ENCODE measurements around the gene TMEM37.

Gene TMEM37

GRCh38 chr2:119461811-119462210 lies 30.2 kb downstream of the TMEM37 start:
- DNase-seq, result no peak

- DNase-seq, result no peak
Observed at GRCh38 chr2:119462574-119462973, 30.9 kb downstream of the TMEM37 start.

- no peak for DNase-seq
Observed at GRCh38 chr2:119463136-119463535, 31.5 kb downstream of the TMEM37 start.

DNA sequence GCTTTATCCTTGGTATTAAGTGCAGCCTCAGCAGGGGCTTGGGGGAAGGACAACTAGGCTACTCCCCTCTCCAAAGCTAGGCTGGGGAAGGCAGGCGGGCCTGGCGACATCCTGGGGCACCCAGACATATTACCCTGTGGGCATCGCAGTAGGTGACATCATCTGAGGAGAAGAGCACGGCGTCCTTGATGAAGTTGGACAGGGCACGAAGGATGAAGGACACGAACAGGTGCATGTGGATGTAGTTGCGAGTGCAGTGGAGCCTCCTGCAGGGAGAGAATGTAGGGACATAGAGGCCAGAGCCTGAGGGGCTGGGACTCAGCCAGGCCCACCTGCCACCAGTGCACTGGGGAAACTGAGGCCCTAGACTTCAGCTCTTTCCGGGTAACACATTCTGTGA lies 32.3 kb downstream of the TMEM37 start:
- no peak for DNase-seq

- no peak for DNase-seq
Observed at GRCh38 chr2:119464981-119465380, 33.3 kb downstream of the TMEM37 start.

DNA sequence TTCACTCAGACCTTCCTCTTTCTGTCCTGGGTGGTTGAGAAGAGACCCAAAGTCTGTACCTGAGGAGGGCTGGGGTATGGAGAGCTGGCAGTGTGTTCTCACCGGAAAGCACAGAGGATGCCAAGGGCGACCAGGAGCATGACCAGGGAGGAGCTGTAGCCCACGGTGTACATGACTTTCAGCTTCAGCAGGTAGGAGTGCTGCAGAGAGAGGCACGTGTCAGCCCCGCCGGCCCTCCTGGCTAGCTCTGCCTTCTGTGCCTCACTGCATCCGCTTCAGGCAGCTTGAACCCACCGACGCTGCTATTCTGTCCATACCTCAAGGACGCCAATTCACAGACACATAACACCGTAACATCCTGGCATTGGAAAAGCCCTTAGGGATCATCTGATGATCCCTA lies 34.0 kb downstream of the TMEM37 start:
- DNase-seq, result no peak

- no peak for DNase-seq
Observed at GRCh38 chr2:119466373-119466772, 34.7 kb downstream of the TMEM37 start.

DNA sequence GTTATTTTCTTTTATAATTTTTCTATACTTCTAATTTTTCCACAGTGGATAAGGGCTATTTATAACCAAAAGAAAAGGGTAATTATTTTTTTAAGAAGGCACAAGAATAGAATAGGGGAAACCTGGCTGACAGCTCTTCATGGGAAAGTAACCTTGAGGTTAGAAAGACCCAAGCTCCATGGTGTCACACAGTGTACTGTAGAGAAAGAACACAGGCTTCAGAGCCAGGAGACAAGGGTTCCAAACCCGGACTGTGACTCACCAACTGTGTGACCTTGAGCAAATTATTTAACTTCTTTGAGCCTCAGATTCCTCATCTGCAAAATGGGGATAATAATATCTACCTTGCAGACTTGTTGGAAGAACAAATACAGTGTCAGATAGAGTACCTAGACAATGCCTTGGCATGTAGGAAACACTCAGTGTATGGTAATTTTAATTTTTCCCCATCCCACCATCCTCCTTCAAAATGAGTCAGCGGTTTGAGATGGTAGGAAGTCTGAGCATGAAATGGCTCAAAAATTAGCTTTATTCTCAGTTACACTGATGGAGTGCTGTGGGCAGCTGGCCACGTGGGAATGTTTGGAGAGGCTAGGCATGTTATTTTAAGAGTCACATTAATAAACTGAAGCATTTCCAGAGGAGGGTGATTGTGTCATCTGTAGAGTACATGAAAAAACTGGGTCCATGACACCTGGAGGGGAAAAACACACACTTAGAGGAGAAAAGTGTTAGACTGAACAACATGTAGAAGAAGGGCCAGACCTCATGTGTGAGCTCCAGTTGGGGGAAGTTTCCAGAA lies 36.7 kb downstream of the TMEM37 start:
- DNase-seq, result no peak

DNA sequence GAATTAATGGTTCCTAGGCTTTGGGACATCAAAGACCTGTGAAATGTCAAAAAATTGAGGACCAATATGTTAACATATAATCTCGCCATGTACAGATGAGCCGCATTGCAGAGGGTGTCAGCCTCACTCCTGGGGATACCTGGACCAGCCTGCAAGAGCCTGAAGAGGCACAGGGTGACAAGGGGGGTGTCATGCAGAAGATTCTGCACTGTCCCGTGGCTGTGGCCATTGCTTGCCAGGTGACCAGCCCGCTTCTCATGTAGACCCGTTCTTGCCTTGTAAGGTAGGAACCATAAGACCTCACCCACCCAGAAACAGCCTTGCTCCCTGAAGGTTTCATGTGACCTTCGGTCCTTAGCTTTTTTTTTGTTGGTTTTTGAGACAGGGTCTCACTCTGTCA lies 37.5 kb downstream of the TMEM37 start:
- no peak for DNase-seq

GRCh38 chr2:119469661-119470297 lies 38.1 kb downstream of the TMEM37 start:
- peak; percentile 89 for DNase-seq

DNA sequence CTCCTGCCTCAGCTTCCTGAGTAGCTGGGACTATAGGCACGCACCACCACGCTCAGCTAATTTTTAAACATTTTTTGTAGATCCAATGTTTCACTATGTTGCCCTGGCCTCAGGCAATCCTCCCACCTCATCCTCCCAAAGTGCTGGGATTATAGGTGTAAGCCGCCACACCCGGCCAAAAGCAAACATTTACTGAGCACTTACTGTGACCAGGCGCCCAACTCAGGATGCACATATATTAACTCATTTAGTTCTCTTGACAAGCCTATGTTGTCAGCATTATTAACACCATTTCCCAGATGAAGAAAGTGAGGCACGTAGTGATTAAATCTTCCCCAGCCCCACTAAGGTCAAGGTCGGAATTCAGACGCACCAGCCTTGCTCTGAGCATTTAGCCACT lies 41.1 kb downstream of the TMEM37 start:
- no peak for DNase-seq

DNA sequence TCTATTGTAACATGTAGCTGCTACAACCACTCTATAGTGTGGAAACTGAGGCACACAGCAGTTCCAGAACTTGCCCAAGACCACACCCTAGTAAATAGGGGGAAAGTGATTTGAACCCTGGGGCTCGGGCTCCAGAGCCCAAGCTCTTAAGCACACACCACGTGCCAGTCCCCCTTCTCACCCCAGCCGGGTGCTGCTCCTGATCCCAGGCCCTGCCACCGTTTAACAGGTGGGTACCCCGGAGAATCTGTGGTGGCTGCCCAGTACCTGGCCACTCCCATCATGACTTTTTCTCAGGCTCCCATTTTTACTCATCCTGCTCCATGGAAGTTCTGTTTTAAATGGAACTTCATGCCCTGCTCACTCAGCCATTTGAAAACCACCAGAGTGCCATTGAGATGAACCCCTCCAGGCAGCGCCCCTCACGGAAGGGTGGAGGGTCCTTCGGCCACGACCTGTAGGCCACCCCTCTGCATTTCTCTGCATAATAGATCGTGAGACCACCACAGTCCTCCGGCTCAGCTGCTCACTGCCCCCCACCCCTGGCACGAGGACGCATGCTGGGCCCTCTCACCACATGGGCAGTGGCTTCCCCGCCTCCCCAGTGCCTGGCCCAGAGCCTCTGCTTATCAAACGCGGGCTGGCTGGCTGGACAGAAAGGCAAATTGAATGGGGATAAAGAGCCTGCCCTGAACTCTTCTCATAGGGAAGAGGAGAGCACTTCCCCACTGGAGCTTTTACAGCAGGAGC lies 42.1 kb downstream of the TMEM37 start:
- no peak for DNase-seq

GRCh38 chr2:119474371-119475224 lies 42.9 kb downstream of the TMEM37 start:
- no peak for DNase-seq

DNA sequence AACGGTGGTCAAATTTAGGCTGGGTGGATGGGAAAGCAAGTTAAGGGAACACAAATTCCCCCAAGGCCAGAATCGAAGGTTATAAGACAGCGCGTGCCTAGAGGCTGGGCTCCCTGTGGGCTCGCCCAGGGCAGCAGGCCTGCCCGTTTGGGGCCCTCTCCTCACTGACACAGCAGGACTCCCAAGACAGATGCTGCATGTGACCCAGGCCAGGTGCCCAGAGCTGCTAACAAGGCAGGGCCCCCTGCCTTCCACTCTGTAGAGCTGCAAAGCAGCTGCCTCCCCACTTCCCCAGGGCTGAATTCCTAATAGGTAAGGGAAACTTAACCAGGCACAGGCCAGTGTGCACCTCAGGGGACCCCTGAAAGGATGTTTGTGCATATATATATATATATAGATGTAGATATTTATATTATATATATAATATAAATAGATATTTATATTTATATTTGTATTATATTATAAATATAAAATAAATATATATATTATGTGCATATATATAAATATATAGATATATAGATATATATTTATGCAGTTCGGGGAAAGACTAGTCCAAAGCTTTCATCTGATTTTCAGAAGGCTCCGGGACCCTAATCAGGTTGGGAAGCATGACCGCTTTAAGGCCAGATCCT lies 43.7 kb downstream of the TMEM37 start:
- peak; percentile 37 for DNase-seq

DNA sequence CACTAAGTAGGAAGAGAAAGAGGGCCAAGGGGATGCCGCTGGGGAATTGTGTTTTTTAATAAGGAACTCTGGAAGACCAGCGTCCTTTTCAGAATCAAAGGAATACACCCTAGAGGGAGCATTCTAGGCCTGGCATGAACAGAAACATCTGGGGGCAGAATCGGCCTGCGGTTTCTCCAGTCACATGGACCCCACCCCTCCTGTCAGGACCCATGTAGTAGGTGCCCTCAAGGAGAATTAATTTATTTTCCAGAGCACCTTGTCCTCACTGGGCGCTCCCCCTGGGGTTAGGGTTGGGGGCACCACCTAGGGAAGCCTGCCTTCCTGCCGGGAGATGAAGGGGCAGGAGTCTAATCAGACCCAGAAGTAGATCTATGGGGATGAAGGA lies 44.2 kb downstream of the TMEM37 start:
- DNase-seq, result no peak

- peak; percentile 73 for DNase-seq
Observed at GRCh38 chr2:119476301-119477112, 44.9 kb downstream of the TMEM37 start.

DNA sequence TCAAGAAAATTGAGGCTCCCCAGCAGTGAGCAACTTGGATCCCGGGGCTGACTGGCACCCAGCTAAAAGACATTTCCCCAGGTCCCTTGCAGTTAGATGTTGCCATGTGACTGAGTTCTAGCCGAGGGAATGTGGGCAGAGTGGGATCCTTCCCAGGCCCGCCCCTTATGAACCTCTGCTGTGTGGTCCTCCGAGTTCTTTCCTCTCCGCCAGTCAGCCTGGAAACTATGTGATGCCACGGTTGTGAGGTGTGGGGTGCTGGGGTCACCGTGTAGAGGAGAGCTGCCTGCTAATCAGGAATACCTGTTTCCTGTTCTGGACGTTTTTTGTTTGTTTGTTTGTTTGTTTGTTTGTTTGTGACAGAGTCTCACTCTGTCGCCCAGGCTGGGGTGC lies 45.5 kb downstream of the TMEM37 start:
- no peak for DNase-seq

GRCh38 chr2:119478188-119478977 lies 46.7 kb downstream of the TMEM37 start:
- DNase-seq, result no peak

- DNase-seq, result no peak
Observed at GRCh38 chr2:119478978-119479295, 47.3 kb downstream of the TMEM37 start.

- DNase-seq, result no peak
Observed at GRCh38 chr2:119480184-119480583, 48.5 kb downstream of the TMEM37 start.

DNA sequence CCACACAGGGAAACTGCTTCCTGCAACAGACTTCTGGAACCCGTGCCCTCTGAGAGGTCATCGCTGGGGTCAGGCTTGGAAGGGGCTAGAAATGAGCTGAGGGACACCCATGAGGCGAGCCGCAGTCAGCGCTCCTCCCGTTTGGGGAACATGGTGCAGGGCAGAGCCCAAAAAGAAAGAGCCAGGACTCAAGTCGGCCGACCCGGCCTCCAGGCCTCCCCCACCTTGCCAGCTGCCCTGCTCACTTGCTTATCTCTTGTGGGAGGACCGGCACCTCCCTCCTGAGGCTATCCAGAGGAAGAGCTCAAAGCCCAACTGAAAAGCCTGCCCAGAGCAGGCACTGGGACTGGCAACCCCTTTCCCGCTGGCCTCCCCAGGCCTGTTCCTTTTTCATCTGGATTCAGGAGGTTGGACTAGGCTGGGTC lies 49.1 kb downstream of the TMEM37 start:
- no peak for DNase-seq
